OCI-LY7 (cell line): ENCODE data around the gene ENDOV. TPM values are rescaled to one million over a fixed set of nuclear protein-coding genes. Genes with fewer than 3 reads are reported as not detected.

Experiments used
- BruUV-seq: library from RNA; stranded (reverse); fragments of 400-500 nt; replicated peaks from 2 replicates; lab custom pipeline; 2021; lab: Mats Ljungman, UMichigan
- CTCF ChIA-PET: fragments of 300-600 bp; sonication (Branson Sonifier 250); formaldehyde crosslinking; loops from one replicate; lab custom pipeline; 2022; ENCODE audit warnings: antibody characterized with exemption; ENCODE audit not compliant: unreplicated experiment; lab: Charles Lee
- POLR2A ChIA-PET: fragments of 300-600 bp; sonication (Branson Sonifier 250); formaldehyde crosslinking; loops from one replicate; lab custom pipeline; 2022; ENCODE audit warnings: antibody characterized with exemption; lab: Charles Lee
- DNase-seq: peaks from one replicate; pipeline ENCODE4 v3.0.0-alpha.2; 2015; ENCODE audit warnings: low spot score
- H2AFZ ChIP-seq: fragments of 200-600 bp; sonication (generic), shearing (Covaris generic); 2 replicates; pipeline ENCODE4 v1.6.1; 2014; ENCODE audit warnings: mild to moderate bottlenecking, antibody characterized with exemption, low read length, moderate library complexity
- H3K27ac ChIP-seq: fragments of 200-600 bp; sonication (generic); 2 replicates; pipeline ENCODE4 v1.5.1; 2014; ENCODE audit warnings: mixed run types, low read depth, mild to moderate bottlenecking, moderate library complexity, low read length, inconsistent platforms; ENCODE audit not compliant: poor library complexity, severe bottlenecking
- H3K36me3 ChIP-seq: fragments of 200-600 bp; sonication (generic); 2 replicates; pipeline ENCODE4 v1.6.1; 2014; ENCODE audit warnings: mild to moderate bottlenecking, antibody characterized with exemption, low read length, moderate library complexity, mixed read lengths; ENCODE audit not compliant: insufficient read depth
- H3K4me1 ChIP-seq: fragments of 200-600 bp; sonication (generic); 2 replicates; pipeline ENCODE4 v1.5.1; 2014; ENCODE audit warnings: mild to moderate bottlenecking, low read length; ENCODE audit not compliant: insufficient read depth, poor library complexity, severe bottlenecking
- H3K4me2 ChIP-seq: fragments of 200-600 bp; sonication (generic); 2 replicates; pipeline ENCODE4 v1.6.1; 2014; ENCODE audit warnings: mild to moderate bottlenecking, low read length
- H3K4me3 ChIP-seq: fragments of 200-600 bp; sonication (generic); 2 replicates; pipeline ENCODE4 v1.5.1; 2014; ENCODE audit warnings: mild to moderate bottlenecking, low read depth, low read length; ENCODE audit not compliant: poor library complexity, severe bottlenecking
- H3K79me2 ChIP-seq: fragments of 200-600 bp; sonication (generic); 2 replicates; pipeline ENCODE4 v1.6.1; 2016; ENCODE audit warnings: low read depth, mild to moderate bottlenecking, low read length, moderate library complexity, mixed read lengths; ENCODE audit not compliant: insufficient read depth
- H3K9me2 ChIP-seq: fragments of 200-600 bp; sonication (generic); 2 replicates; pipeline ENCODE4 v1.6.1; 2016; ENCODE audit warnings: mild to moderate bottlenecking, low read length, mixed read lengths; ENCODE audit not compliant: insufficient read depth
- H3K9me3 ChIP-seq: fragments of 200-600 bp; sonication (generic); 2 replicates; pipeline ENCODE4 v1.6.1; 2014; ENCODE audit warnings: mild to moderate bottlenecking, mixed run types, low read length, mixed read lengths
- H4K20me1 ChIP-seq: fragments of 200-600 bp; sonication (generic); 2 replicates; pipeline ENCODE4 v1.6.1; 2014; ENCODE audit warnings: mild to moderate bottlenecking, antibody characterized with exemption, low read length, moderate library complexity, mixed read lengths; ENCODE audit not compliant: insufficient read depth
- EZH2phosphoT487 ChIP-seq: fragments of 200-600 bp; sonication (generic); IDR thresholded peaks from 2 replicates; pipeline ENCODE4 v1.6.1; 2018; ENCODE audit warnings: low read depth, borderline replicate concordance, mild to moderate bottlenecking, mixed run types, antibody characterized with exemption, low read length, moderate library complexity, mixed read lengths
- intact Hi-C: fragments of 100-400 bp; cut with micrococcal nuclease; formaldehyde crosslinking; loops from one replicate; pipeline ENCODE4 v1.10.0; 2022; ENCODE audit not compliant: unreplicated experiment
- total RNA-seq, 2 experiments: library from RNA; depleted of rRNA in 1 of 2; stranded (reverse); fragments of >200 nt in 1 of 2; shearing (Covaris generic) in 1 of 2; gene quantifications; 2 replicates each; pipeline ENCODE4 v1.2.3, GENCODE V29; 2014 to 2022
- TF ChIP-seq, protein P1 (sequence below): fragments of 200-600 bp; sonication (generic); conservative IDR thresholded peaks from 2 replicates; pipeline ENCODE4 v1.5.1; 2014; ENCODE audit warnings: mild to moderate bottlenecking, antibody characterized with exemption, low read length, moderate library complexity, mixed read lengths

The ENDOV gene
- total RNA-seq, 2 experiments from 2014 or later, result 22.4 to 33.1 TPM

DNA sequence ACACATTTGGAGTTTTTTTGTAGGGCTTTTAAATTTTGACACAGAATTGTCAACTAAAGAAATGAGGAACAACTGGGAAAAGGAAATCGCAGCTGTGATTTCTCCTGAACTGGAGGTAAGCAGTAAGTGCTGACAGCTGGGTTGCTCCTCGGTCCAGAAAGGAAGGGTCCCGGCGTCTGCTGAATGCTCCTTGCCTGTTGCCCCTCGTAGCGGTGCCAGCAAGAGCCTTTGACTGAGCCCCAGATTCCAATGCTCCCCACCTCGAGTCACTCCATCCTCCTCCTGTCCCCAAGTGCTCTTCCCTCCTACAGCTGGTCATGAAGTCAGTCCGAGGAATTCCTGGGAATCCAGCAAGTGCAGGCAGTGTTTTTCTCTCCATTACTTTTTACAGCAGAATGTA lies 32.0 kb upstream of the ENDOV start:
- BruUV-seq, result no TSS peak
- TF ChIP-seq EZH2phosphoT487, result no peak
- TF ChIP-seq, protein P1, sequence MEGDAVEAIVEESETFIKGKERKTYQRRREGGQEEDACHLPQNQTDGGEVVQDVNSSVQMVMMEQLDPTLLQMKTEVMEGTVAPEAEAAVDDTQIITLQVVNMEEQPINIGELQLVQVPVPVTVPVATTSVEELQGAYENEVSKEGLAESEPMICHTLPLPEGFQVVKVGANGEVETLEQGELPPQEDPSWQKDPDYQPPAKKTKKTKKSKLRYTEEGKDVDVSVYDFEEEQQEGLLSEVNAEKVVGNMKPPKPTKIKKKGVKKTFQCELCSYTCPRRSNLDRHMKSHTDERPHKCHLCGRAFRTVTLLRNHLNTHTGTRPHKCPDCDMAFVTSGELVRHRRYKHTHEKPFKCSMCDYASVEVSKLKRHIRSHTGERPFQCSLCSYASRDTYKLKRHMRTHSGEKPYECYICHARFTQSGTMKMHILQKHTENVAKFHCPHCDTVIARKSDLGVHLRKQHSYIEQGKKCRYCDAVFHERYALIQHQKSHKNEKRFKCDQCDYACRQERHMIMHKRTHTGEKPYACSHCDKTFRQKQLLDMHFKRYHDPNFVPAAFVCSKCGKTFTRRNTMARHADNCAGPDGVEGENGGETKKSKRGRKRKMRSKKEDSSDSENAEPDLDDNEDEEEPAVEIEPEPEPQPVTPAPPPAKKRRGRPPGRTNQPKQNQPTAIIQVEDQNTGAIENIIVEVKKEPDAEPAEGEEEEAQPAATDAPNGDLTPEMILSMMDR, result no peak
- no peaks in the 10 kb centered on the region for H3K9me3 ChIP-seq
- no peaks in the 10 kb centered on the region for H3K36me3 ChIP-seq
- no peak overlapping the region for H3K4me3 ChIP-seq
- H2AFZ ChIP-seq, result no peak overlapping the region
- POLR2A ChIA-PET, result interaction anchor here (0.5 kb wide), 1 partner anchor 284 kb away, joined by 3 read pairs; no protein-coding TSS in a partner anchor
- no peaks in the 10 kb centered on the region for H3K79me2 ChIP-seq
- intact Hi-C loops, result no loop called here
- DNase-seq, result no peak
- H3K4me2 ChIP-seq, result no peak overlapping the region
- H4K20me1 ChIP-seq, result no peaks in the 10 kb centered on the region
- no peaks in the 10 kb centered on the region for H3K9me2 ChIP-seq
- H3K27ac ChIP-seq, result no peak overlapping the region
- no peaks in the 10 kb centered on the region for H3K4me1 ChIP-seq
- CTCF ChIA-PET, result no interaction called here

DNA sequence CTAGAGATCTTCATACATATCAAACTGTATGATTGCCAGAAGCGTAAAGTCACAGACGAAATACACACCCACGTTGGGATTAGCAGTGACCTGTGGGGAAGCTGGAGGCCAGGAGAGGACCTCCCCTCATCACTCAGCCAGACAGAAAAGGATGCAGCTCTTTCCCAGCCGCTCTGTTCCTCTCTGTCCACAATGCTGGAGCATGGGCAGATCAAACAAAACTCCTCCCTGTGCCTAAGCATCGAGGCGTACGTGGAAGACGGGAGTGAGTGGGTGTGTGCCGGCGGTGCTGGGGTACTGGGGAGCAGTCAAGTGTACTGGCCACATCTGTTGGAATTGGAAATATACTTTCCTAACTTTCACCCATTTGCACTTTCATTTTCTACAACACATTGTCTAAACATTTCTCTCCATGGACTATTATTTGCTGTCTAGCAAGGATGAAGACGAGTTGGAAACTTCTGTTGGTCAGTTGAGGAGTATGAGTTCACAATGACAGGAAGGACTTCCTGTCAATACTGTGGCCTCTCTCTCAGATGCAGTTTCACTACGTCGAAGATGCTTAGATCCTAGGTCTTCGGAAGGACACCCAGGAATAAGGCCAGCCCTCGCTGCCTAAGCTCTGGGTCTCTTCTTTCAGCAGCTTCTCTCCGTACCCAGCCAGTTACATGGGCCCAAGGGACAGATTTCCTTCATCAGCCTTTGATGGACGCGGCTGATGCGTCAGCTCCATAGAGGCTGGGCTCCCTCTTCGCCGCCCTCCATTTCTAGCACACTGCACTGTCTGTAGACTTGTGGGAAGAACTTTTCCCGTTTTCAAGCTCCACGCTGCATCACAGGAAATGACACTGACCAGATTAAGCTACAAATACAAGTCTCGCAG lies 30.6 kb upstream of the ENDOV start:
- Histone ChIP-seq H3K36me3 (no peaks in the 10 kb centered on the region; the same call in 1 of the 2 replicates), H3K4me3 (no peak overlapping the region), H3K4me2 (no peak overlapping the region), H3K4me1 (no peaks in the 10 kb centered on the region), H2AFZ (no peak overlapping the region), H3K79me2 (no peaks in the 10 kb centered on the region), H3K9me3 (no peaks in the 10 kb centered on the region), H4K20me1 (no peaks in the 10 kb centered on the region), H3K27ac (no peak overlapping the region), H3K9me2 (no peaks in the 10 kb centered on the region)
- no TSS peak for BruUV-seq
- no peak for TF ChIP-seq EZH2phosphoT487
- TF ChIP-seq, protein P1, result no peak
- ChIA-PET CTCF (interaction anchor here (0.6 kb wide), 1 partner anchor 134 kb away, joined by 3 read pairs; no protein-coding TSS in a partner anchor), POLR2A (no interaction called here)
- intact Hi-C loops, result no loop called here
- DNase-seq, result no peak

DNA sequence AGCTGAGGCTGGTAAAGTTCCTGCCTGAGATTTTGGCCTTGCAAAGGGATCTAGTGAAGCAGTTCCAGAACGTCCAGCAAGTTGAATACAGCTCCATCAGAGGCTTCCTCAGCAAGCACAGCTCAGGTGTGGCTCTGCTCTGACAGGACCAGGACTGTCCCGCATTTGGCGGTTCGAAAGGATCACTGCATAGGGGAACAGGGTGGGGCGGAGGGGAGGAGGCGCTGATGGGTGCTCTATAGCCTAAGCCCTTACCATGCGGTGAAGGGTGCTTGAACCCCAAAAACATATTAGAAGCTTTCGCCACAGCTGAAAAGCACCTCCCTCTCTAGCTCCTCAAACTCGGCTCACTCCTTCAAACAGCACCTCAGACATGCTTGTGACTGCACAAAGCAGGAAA lies 29.9 kb upstream of the ENDOV start:
- ChIA-PET POLR2A (no interaction called here), CTCF (no interaction called here)
- Histone ChIP-seq H3K9me3 (no peaks in the 10 kb centered on the region), H3K36me3 (no peaks in the 10 kb centered on the region; the same call in 1 of the 2 replicates), H3K4me1 (no peaks in the 10 kb centered on the region), H3K9me2 (no peaks in the 10 kb centered on the region), H3K79me2 (no peaks in the 10 kb centered on the region), H3K27ac (no peak overlapping the region), H2AFZ (no peak overlapping the region), H4K20me1 (no peaks in the 10 kb centered on the region), H3K4me3 (no peak overlapping the region), H3K4me2 (no peak overlapping the region)
- DNase-seq, result no peak
- BruUV-seq, result no TSS peak
- intact Hi-C loops, result no loop called here
- TF ChIP-seq, protein P1, result no peak
- no peak for TF ChIP-seq EZH2phosphoT487
